ENCODE measurements around the gene TANGO2. TPM values are rescaled to one million over a fixed set of nuclear protein-coding genes. Genes with fewer than 3 reads are reported as not detected.

The TANGO2 gene
- total RNA-seq, 1 donor from 2014 or later = 24.9 TPM

GRCh38 chr22:20092477-20092854 is 71.6 kb downstream of the TANGO2 start:
- no peak overlapping the region for H3K27ac Mint-ChIP-seq (ENCODE audit: unreplicated experiment)
- no peak overlapping the region for H3K4me3 Mint-ChIP-seq (ENCODE audit: unreplicated experiment)
- no peak for TF ChIP-seq CTCF (IDR thresholded peaks at IDR 0.05)
- H3K4me1 Mint-ChIP-seq (ENCODE audit: unreplicated experiment) = peaks cover 1% of the 10 kb centered on the region
- peaks cover 14% of the 10 kb centered on the region for H3K9me3 Mint-ChIP-seq (ENCODE audit: unreplicated experiment)
- DNase-seq (ENCODE audit: extremely low spot score, unreplicated experiment) = no peak
- no peaks in the 10 kb centered on the region for H3K27me3 Mint-ChIP-seq (ENCODE audit: unreplicated experiment)
- H3K36me3 Mint-ChIP-seq (ENCODE audit: unreplicated experiment) = peaks cover 81% of the 10 kb centered on the region

GRCh38 chr22:20093418-20094196 is 72.7 kb downstream of the TANGO2 start:
- Mint-ChIP-seq H3K9me3 (ENCODE audit: unreplicated experiment) (peaks cover 14% of the 10 kb centered on the region), H3K4me1 (ENCODE audit: unreplicated experiment) (peaks cover 1% of the 10 kb centered on the region), H3K27me3 (ENCODE audit: unreplicated experiment) (no peaks in the 10 kb centered on the region), H3K4me3 (ENCODE audit: unreplicated experiment) (no peak overlapping the region), H3K36me3 (ENCODE audit: unreplicated experiment) (peaks cover 78% of the 10 kb centered on the region), H3K27ac (ENCODE audit: unreplicated experiment) (no peak overlapping the region)
- DNase-seq (ENCODE audit: extremely low spot score, unreplicated experiment) = no peak
- no peak for TF ChIP-seq CTCF (IDR thresholded peaks at IDR 0.05)

GRCh38 chr22:20094197-20094807 is 73.4 kb downstream of the TANGO2 start:
- H3K9me3 Mint-ChIP-seq (ENCODE audit: unreplicated experiment) = peaks cover 14% of the 10 kb centered on the region
- no peaks in the 10 kb centered on the region for H3K27me3 Mint-ChIP-seq (ENCODE audit: unreplicated experiment)
- peaks cover 1% of the 10 kb centered on the region for H3K4me1 Mint-ChIP-seq (ENCODE audit: unreplicated experiment)
- DNase-seq (ENCODE audit: extremely low spot score, unreplicated experiment) = no peak
- no peak overlapping the region for H3K27ac Mint-ChIP-seq (ENCODE audit: unreplicated experiment)
- H3K4me3 Mint-ChIP-seq (ENCODE audit: unreplicated experiment) = no peak overlapping the region
- TF ChIP-seq CTCF (IDR thresholded peaks at IDR 0.05) = no peak
- peaks cover 78% of the 10 kb centered on the region for H3K36me3 Mint-ChIP-seq (ENCODE audit: unreplicated experiment)

- H3K36me3 Mint-ChIP-seq (ENCODE audit: unreplicated experiment) = peaks cover 80% of the 10 kb centered on the region
Measured at GRCh38 chr22:20095521-20095920, 74.6 kb downstream of the TANGO2 start.

More at GRCh38 chr22:20095521-20095920, 74.6 kb downstream of the TANGO2 start:
- H3K4me3 Mint-ChIP-seq (ENCODE audit: unreplicated experiment) = no peak overlapping the region
- DNase-seq (ENCODE audit: extremely low spot score, unreplicated experiment) = no peak
- H3K4me1 Mint-ChIP-seq (ENCODE audit: unreplicated experiment) = no peaks in the 10 kb centered on the region
- H3K9me3 Mint-ChIP-seq (ENCODE audit: unreplicated experiment) = peaks cover 14% of the 10 kb centered on the region
- H3K27ac Mint-ChIP-seq (ENCODE audit: unreplicated experiment) = no peak overlapping the region
- H3K27me3 Mint-ChIP-seq (ENCODE audit: unreplicated experiment) = no peaks in the 10 kb centered on the region
- no peak for TF ChIP-seq CTCF (IDR thresholded peaks at IDR 0.05)
